ENCODE data around the gene PGLYRP4.

PGLYRP4 gene

DNA sequence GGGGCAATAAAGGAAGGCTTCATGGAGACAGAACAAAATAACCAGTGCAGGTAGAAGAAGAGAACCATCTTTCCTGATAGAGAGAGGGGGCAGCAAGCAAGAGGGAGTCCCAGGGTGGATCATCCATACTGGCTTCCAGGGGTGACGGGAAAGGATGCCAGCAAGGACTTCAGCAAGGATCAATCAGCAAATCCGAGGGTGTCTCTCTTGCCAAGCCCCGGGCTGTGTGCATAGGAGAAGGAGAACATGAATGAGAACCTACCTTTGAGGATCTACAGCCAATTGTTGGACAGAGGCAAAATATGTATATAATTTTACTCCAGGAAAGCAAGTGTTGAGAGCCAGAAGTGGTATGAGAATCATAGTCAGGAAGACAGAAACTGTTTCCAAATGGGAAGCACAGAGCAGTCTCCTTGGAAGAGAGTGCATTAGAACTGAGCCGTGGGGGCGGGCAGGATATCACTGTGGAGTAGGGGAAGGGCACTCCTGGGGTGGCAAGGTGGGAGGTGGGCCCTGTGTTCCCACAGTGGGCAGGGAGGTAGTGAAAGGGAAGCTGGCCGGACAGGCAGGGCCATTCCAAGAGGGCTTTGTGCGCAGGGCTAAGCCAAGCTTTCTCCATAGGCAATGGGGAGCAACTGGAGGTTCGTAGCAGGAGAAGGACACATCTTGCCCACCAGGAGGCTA, 7.9 kb upstream of the PGLYRP4 start:
- H3K4me3 ChIP-seq (ENCODE audit: low read depth, low read length), result no peak overlapping the region
- TF ChIP-seq, protein P1, sequence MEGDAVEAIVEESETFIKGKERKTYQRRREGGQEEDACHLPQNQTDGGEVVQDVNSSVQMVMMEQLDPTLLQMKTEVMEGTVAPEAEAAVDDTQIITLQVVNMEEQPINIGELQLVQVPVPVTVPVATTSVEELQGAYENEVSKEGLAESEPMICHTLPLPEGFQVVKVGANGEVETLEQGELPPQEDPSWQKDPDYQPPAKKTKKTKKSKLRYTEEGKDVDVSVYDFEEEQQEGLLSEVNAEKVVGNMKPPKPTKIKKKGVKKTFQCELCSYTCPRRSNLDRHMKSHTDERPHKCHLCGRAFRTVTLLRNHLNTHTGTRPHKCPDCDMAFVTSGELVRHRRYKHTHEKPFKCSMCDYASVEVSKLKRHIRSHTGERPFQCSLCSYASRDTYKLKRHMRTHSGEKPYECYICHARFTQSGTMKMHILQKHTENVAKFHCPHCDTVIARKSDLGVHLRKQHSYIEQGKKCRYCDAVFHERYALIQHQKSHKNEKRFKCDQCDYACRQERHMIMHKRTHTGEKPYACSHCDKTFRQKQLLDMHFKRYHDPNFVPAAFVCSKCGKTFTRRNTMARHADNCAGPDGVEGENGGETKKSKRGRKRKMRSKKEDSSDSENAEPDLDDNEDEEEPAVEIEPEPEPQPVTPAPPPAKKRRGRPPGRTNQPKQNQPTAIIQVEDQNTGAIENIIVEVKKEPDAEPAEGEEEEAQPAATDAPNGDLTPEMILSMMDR (IDR thresholded peaks at IDR 0.05; ENCODE audit: low read depth, low read length), result no peak

DNA sequence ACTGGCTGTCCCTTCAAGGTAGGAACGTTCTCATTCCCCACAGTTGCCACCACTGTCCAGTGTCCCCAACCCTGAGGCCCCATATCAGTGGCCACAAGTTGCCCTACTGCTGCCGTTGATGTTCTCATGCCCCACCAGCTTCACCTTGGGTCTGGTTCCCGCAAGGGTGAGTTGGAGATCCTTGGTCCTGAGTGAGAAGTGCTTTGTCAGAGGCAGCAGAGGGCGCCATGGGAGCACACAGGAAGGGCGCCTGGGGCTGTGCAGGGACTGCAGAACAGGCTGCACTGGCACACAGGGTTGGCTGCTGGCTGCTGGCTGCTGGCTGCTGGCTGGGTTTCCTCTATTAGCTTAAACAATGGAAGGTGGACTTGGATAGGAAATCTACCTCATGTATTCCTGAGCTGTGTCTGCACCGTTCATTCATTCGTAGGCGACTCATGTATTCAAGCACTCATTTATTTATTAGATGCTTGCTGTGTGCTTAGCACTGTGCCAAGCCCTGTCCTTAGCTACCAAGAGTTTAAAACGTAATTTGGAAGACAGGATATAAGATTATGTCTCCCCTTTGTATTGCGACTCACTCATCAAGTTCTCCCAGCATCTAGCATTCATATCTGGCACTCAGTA, 6.9 kb upstream of the PGLYRP4 start:
- TF ChIP-seq, protein P1 (IDR thresholded peaks at IDR 0.05; ENCODE audit: low read depth, low read length), result peak; percentile 43
- H3K4me3 ChIP-seq (ENCODE audit: low read depth, low read length), result no peak overlapping the region

DNA sequence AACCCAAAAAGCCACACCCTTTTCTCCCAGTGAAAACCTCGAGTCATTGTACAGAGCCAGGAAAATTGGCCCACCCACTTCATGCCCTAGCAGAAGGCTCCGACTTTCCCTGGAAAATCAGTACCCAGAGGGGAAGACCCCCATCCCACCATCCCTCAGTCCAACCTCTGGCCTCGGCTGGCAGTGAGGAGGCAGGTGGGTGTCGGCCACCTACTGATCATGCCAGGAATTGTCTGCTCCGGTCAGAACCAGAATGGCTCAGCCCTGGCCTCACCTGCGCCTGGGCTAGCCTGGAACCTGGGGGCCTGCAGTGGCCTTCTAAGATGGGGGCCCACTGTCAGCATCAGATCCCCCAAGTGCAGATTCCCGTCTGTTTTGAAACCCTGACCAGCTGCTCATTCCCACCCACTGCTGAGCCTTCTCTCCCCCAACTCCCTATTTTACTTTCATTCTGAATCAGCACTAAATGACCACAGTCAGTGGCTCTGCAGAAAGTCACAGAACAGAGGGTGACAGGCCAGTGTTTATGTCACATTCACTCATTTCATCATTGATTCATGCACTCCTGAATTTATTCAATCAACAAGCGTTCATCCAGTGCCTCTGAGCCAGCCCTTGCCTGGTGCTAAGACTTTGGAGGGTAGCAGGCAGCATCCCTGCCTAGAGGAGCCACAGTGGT, 6.0 kb upstream of the PGLYRP4 start:
- H3K4me3 ChIP-seq (ENCODE audit: low read depth, low read length), result no peak overlapping the region
- TF ChIP-seq, protein P1 (IDR thresholded peaks at IDR 0.05; ENCODE audit: low read depth, low read length), result no peak

DNA sequence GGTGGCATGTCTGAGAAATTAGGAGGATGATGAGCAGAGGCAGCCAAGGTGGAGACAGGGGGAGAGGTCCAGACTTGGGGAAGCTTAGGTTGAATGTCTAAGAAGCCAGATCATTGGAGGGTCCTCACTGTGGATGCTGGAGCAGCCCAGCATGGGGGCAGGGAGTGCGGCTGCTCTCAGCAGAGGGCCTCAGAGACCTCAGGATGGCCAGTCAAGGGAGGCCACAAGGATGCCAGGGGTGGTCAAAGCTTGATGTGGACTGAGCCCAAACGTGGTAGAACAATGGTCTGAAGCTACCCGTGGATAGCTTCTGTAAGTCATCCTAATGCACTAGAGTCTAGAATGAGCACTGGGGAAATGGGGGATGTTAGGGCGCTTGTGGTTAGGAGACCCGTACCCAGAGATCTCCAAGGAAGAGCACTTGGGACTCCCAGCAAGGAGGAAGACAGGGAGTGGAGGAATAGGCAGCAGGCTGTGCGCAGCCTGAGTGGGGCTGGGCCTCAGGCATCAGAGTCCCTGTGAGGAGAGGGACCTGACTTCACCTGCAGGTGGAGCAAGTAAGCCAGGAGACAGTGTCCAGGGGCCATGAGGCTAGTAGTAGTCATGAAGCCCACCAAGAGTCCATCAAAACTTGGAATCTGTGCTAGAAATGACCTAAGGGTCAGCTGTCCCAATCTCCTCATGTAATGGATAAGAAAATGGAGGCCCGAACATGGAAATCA, 4.7 kb upstream of the PGLYRP4 start:
- TF ChIP-seq, protein P1 (IDR thresholded peaks at IDR 0.05; ENCODE audit: low read depth, low read length), result no peak
- no peak overlapping the region for H3K4me3 ChIP-seq (ENCODE audit: low read depth, low read length)

DNA sequence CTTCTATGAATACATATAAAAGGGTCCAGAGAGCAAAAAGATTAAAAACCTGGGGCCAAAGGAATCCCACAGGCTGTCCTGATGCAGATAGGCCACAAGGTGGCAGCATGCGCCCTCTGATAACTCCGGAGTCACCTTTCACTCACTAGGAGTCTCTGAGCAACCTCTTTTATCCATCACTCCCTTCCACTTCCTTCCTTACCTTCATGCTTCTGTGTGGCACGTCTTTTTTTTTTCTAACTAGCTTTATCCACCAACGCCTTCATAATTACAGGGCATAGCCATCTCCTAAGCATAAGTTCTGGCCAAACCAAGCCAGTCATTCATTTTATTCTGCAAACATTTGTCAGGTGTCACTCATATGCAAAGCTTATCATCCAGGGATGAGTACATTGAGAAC, 3.9 kb upstream of the PGLYRP4 start:
- TF ChIP-seq, protein P1 (IDR thresholded peaks at IDR 0.05; ENCODE audit: low read depth, low read length), result peak; percentile 82
- no peak overlapping the region for H3K4me3 ChIP-seq (ENCODE audit: low read depth, low read length)

DNA sequence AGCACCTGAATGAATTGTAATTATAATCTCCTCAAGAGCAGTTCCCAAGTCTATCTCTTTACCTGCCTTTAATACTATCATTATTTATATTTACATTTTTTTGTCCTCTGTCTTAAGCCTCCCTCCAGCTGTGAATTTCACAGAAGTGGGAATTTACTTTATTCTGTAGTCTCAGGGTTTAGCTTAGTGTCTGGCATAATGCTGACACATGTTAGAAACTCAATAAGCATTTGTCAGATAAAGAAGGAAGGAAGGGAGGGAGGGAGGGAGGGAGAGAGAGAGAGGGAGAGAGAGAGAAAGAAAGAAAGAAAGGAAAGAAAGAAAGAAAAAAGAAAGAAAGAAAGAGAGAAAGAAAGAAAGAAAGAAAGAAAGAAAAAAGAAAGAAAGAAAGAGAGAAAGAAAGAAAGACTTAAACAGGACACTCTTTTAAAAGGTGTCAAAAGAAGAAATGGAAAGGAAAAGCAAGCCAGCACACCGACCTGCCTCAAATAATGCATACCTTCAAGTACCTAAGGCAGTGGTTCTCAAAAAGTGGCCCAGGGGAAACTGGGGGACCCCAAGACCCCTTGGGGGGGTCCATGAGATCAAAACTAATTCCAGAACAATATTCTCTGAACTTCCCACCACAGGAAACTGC, 1.8 kb upstream of the PGLYRP4 start:
- H3K4me3 ChIP-seq (ENCODE audit: low read depth, low read length), result no peak overlapping the region
- TF ChIP-seq, protein P1 (IDR thresholded peaks at IDR 0.05; ENCODE audit: low read depth, low read length), result no peak
